HAP-1 (cell line): ENCODE results near the gene VAV2.
A peak's percentile ranks its signal among the peaks of the same experiment; 100 is the strongest.

Source experiments
- DNase-seq, 2 experiments: peaks; one replicate each; pipeline ENCODE4 v3.0.0-alpha.2; 2016 to 2020; ENCODE audit warnings: low spot score in 2 of 2
- H3K27me3 ChIP-seq: fragments of 250-450 bp; sonication (Bioruptor Pico); 2 replicates; pipeline ENCODE4 v1.5.1; 2020; ENCODE audit warnings: low read depth, mild to moderate bottlenecking, moderate library complexity
- H3K36me3 ChIP-seq: fragments of 250-450 bp; sonication (Bioruptor Pico); replicated peaks from 2 replicates; pipeline ENCODE4 v1.5.1; 2020; ENCODE audit warnings: mild to moderate bottlenecking
- H3K4me1 ChIP-seq: fragments of 250-450 bp; sonication (Bioruptor Pico); 2 replicates; pipeline ENCODE4 v1.5.1; 2020; ENCODE audit warnings: mild to moderate bottlenecking
- H3K4me3 ChIP-seq: fragments of 250-450 bp; sonication (Bioruptor Pico); 2 replicates; pipeline ENCODE4 v1.5.1; 2020; ENCODE audit warnings: mild to moderate bottlenecking, moderate library complexity
- H3K9me3 ChIP-seq: fragments of 250-450 bp; sonication (Bioruptor Pico); 2 replicates; pipeline ENCODE4 v1.5.1; 2020; ENCODE audit warnings: mild to moderate bottlenecking, moderate library complexity
- in situ Hi-C: fragments of 300-500 bp; cut with MboI; formaldehyde crosslinking; loops from 3 replicates; pipeline ENCODE4 v1.14.3; 2020; ENCODE audit warnings: low sequenced_read_pairs, inconsistent platforms, mixed read lengths

VAV2 gene

DNA sequence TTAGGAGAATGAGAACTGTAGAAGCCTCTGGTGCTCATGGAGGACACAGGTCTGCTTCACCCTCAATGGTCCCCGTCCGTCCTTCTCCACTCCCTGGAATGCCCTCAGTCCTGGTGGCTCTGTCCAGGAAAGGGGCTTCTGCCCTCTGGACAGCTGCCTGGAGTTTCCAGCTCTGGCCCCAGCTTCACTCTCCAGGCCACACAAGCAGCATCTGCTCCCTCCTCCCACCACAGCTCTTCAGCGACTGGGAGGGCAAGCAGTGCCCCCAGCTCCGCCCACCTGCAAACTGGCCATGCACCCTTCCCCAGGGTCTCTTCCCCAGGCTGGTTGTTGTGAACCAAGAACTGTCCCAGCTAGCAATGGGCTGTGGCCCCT lies 258.7 kb downstream of the VAV2 start:
- Histone ChIP-seq H3K4me1 (no peaks in the 10 kb centered on the region), H3K27me3 (peaks cover 3% of the 10 kb centered on the region; the same call in 1 of the 2 replicates), H3K36me3 (no peaks in the 10 kb centered on the region), H3K9me3 (no peaks in the 10 kb centered on the region), H3K4me3 (no peak overlapping the region)
- in situ Hi-C loops, result no loop called here
- no peak for DNase-seq

DNA sequence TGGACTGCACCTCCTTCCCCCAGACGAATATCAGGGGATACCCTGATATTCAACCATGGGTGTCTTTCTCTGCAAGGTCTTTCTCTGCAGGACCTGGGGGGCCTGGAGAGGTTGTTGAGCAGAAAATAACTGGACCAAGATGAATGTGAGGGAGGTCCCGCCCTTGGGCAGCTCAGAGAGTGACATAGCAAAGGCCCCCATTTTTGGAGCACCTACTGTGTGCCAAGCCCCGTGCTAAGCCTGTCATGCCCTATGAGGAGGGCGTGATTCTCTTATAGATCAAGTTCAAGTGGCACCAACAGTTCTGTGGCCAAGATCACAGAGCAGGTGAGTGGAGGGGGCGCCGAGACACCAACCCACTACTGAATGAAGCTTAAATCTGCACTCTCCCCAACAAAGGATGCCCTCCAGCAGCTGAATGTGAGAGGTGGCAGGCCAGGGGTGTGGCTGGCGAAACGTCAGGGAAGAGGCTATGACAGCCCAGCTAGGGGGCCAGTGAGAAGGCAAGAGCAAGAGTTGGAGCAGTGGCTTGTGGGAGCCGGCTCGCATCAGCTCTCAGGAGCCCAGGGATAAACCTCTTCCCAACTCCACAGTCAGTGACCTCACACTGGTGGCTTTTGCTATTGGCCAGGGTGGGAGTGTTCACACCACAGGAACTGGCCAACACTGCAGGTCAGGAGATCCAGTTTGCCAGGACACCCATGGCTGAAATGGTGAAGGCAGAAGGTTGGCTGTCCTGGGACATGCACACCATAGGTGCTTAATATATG lies 259.3 kb downstream of the VAV2 start:
- in situ Hi-C loops, result no loop called here
- Histone ChIP-seq H3K4me3 (no peak overlapping the region), H3K9me3 (no peaks in the 10 kb centered on the region), H3K36me3 (no peaks in the 10 kb centered on the region), H3K27me3 (peaks cover 3% of the 10 kb centered on the region; the same call in 1 of the 2 replicates), H3K4me1 (no peaks in the 10 kb centered on the region)
- no peak for DNase-seq

DNA sequence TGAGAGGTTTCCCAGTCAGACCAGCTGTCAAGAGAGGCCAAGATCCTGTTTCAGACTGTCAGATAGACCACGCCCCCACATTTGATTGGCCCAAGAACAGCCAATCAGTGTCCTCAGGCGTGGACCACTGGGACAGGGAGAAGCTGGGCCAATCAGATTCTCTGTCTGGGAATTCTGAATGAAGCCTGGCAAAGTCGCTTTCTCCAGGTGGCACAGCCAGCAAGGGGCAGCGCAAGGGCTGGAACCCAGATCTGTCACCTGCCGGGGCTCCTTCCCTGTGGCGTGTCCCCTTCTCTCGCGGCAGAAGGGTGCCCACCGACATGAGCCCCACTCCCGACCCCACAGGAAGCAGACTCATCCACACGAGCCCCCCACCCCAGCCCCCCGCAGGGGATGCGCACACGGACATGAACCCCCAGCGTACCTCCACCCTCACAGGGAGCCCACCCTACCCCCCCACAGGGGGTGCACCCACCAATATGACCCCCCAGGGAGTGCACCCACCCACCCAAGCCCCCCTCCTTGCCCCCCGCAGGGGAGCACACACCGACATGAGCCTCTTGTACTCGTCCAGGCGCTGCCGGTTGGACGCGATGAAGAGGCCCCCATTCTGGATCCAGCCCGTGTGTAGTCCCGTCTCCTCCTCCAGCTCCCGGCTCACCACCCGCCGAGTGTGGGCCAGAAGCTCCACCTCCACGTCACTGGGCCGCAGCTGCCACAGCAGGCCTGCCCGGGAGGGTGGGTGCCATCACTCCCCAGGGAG lies 260.1 kb downstream of the VAV2 start:
- in situ Hi-C loops, result no loop called here
- Histone ChIP-seq H3K4me3 (no peak overlapping the region), H3K36me3 (no peaks in the 10 kb centered on the region), H3K27me3 (peaks cover 3% of the 10 kb centered on the region; the same call in 1 of the 2 replicates), H3K9me3 (no peaks in the 10 kb centered on the region), H3K4me1 (no peaks in the 10 kb centered on the region)
- DNase-seq, result peak; percentile 10 to 70

DNA sequence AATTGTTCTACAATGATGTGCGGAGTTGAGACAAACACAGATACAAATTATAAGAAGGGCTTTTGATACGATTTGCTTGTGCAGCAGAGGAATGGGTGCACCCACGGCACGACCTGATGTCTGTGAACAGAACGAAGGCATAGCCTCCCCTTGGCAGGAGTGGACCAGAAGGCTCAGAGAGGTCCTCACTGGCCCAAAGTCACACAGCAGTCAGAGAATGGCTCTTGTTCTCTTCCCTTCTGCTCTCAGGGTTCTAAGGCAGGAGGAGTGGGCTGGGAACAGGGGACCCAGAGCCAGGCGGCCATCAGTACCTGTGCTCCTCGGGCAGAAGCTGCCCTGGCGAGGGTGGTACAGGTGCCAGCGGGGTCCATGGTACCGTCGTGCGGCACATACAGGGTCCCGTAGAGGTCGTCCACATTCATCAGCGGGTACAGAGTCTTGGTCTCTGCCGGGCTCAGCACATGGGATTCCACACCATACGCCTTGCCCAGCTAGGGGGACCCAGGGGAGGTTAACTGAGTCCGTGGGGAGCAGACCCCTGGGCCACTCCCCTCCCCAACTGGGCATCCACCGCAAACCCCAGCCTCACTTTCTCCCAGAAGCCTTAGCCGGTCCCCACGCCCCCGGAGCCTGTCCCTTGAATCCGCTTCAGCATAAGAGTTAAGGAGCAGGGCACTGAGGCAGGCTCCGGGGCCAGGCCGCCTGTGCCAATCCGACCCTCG lies 261.0 kb downstream of the VAV2 start:
- Histone ChIP-seq H3K4me3 (no peak overlapping the region), H3K4me1 (no peaks in the 10 kb centered on the region), H3K9me3 (no peaks in the 10 kb centered on the region), H3K27me3 (peaks cover 5% of the 10 kb centered on the region; the same call in 1 of the 2 replicates), H3K36me3 (no peaks in the 10 kb centered on the region)
- in situ Hi-C loops, result no loop called here
- DNase-seq, result no peak

DNA sequence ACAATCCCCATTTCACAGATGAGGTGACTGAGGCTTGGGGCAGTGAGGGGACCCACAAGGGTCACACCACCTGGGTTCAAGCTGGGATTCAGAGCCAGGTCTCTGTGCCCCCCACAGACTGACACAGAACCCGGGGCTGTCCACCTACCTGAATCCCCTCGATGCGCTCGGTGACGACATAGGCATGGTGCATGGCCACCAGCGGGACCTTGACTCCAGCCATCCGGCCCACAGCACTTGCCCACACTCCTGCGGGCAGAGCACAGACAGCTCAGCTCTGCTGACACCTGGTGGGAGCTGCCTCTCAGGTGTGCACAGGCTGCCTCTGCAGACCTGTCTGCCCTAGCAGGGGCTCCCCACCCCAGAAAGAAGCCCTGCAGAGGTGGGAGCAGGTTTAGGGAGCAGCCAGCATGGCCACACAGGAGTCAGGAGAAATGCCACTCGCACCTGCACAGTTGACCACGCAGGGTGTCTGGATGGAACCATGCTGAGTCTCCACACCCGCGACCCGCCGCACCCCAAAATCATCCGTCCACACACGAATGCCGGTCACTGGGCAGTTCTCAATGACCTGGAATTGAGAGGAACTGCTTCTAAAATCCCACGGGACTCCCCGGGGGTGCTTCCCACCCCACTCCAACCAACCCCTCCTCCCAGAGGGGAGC lies 262.4 kb downstream of the VAV2 start:
- no peak overlapping the region for H3K4me3 ChIP-seq
- H3K36me3 ChIP-seq, result no peaks in the 10 kb centered on the region
- peaks cover 8% of the 10 kb centered on the region; the same call in 1 of the 2 replicates for H3K27me3 ChIP-seq
- in situ Hi-C loops, result no loop called here
- no peaks in the 10 kb centered on the region for H3K9me3 ChIP-seq
- no peak for DNase-seq
- no peaks in the 10 kb centered on the region for H3K4me1 ChIP-seq

DNA sequence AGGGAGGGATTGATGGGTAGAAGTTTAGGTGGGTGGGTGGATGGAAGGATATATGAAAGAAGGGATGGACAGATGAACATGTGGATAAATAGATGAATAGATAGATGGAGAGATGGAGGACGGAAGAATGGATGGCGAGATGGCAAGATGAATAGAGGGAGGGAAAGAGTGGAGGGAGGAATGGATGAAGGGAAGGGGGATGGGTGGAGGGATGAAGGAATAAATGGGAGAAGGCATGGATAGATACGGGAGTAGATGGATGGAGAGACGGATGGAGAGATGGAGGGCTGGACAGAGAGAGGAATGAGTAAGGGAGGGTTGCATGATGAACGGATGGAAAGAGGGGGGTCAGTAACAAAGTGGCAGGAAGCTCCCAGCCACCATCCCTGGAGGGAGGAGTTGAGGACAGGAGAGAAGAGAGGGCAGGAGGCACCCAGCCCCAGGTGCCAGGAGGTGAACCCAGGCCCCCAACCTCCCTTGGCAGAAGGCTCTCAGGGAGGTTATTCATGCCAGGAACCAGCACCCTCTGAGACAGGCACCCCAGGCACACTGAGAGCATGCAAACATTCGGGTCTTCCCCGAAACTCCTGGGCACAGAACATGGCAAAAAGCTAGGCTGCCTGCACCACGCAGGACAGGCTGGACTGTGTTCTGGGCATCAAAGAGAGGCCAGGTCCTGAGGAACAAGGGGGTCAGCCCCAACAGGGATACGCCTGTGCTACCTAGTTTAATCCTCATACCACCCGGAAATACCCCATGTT lies 263.1 kb downstream of the VAV2 start:
- in situ Hi-C loops, result no loop called here
- no peaks in the 10 kb centered on the region for H3K9me3 ChIP-seq
- H3K4me3 ChIP-seq, result no peak overlapping the region
- DNase-seq, result no peak
- peaks cover 9% of the 10 kb centered on the region; the same call in 1 of the 2 replicates for H3K27me3 ChIP-seq
- no peaks in the 10 kb centered on the region for H3K4me1 ChIP-seq
- H3K36me3 ChIP-seq, result no peaks in the 10 kb centered on the region

DNA sequence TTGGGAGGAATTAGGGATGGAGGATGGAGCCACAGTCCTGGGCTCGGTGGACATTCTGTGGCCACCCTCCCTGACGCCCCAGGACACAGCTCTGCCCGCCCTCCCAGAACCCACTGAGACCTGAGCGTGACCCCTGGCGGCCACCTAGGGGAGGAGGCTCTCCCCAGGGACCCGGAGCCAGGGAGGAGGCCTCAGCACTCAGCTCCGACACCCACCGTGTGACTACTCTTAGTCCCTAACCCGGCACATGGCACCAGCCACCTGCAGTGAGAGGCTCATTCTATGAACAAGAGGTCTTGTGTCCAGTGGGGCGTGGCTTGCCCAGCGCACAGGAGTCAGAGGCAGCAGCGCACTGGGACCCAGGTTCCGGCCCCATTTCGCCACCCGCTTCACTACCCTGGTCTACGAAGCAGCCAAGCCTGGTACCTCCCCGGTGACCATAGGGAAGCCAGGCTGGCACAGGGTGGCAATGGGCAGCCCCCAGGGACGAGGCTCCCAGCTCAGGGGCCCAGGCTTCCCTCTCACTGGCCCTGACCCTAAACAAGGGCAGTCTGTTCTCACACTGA lies 264.2 kb downstream of the VAV2 start:
- in situ Hi-C loops, result no loop called here
- H3K27me3 ChIP-seq, result peaks cover 10% of the 10 kb centered on the region; the same call in 1 of the 2 replicates

DNA sequence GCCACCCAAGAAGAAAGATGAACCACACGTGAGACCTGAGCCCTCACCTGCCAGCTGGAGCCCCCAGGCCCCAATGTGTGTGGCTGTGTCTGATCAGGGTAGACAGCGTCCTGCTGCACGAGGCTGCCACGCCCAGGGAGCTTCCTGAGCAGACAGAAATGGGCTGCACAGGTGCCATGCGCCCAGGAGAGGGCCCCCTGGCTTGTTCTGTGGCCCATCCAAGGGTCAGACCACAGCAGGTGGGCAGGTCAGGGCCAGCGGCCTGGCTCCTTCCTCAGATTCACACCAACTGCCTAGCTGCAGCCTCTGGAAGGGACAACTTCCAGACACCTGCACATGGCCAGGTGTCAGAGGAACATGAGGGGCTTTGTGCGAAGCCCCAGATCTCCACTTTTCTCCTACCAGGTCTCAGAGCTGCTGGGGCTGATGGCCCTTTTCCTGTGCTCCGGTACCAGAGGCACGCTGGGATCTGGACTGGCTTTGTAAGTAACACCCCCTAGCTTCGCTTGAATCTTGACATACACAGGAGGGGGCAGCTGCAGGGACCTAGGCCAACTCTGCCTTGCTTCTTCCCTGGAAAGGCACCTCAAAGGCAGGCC lies 264.7 kb downstream of the VAV2 start:
- DNase-seq, result peak in 1 of 2 experiments; percentile 24
- Histone ChIP-seq H3K4me3 (no peak overlapping the region), H3K36me3 (no peaks in the 10 kb centered on the region), H3K9me3 (no peaks in the 10 kb centered on the region), H3K4me1 (no peaks in the 10 kb centered on the region), H3K27me3 (peaks cover 10% of the 10 kb centered on the region; the same call in 1 of the 2 replicates)
- in situ Hi-C loops, result no loop called here

More for the DNA sequence above, 264.2 kb downstream of the VAV2 start:
- Histone ChIP-seq H3K9me3 (no peaks in the 10 kb centered on the region), H3K36me3 (no peaks in the 10 kb centered on the region), H3K4me1 (no peaks in the 10 kb centered on the region), H3K4me3 (no peak overlapping the region)
- DNase-seq, result no peak

DNA sequence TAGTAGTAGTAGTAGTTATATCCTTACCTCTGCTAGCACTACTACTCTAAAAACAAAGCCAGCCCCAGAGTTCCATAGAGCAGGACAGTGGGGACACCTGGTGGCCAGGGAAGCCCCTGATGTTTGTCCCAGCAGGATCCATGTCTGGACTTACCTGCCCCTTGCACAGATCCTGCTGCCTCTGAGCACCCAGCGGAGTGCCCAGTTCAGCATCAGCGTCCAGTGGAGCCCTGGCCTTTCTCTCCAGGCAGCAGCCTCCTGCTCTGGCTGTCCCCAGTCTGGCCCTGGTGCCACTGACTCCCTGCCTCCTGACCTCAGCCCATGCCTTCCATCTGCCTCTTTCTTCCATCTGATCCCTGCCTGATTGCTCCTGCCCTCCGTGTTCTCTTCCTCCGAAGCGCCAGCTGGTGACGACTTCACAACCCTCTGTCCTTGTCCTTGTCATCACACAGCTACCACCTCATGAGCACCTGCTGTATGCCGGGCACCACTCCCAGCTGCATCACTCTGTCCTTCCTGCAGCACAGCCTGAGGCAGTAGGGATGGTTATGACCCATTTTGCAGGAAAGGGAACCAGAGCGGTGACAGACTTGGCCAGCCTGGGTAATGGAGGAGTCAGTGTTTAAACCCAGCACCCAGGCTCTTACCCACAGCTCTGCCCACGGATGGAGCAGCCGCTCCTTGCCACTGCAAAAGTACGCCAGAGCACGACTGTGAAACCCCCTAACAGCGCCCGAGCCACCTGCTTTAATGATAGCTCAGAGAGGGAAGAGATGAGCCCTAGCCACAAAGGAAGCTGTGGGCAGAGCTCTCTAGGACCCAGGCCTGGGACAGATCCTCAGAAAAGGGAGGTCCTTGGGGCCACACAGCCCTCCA lies 265.5 kb downstream of the VAV2 start:
- H3K4me1 ChIP-seq, result no peaks in the 10 kb centered on the region
- peaks cover 10% of the 10 kb centered on the region; the same call in 1 of the 2 replicates for H3K27me3 ChIP-seq
- H3K9me3 ChIP-seq, result no peaks in the 10 kb centered on the region
- DNase-seq, result peak; percentile 11 to 61
- H3K4me3 ChIP-seq, result no peak overlapping the region
- no peaks in the 10 kb centered on the region for H3K36me3 ChIP-seq
- in situ Hi-C loops, result no loop called here

DNA sequence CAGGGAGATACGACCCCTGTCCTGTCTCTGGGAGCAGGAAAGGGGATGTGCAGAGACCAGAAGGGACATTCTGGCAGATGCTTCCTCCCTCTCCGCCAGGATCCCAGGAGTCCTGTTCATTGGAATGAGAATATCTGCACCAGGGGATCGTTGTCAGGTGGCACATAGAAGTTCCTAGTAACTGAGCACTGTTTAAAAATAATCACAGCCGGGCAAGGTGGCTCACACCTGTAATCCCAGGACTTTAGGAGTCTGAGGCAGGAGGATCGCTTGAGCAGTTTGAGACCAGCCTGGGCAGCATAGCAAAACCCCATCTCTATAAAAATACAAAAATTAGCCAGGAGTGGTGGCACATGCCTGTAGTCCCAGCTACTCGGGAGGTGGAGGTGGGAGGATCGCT lies 266.2 kb downstream of the VAV2 start:
- Histone ChIP-seq H3K4me1 (no peaks in the 10 kb centered on the region), H3K9me3 (no peaks in the 10 kb centered on the region), H3K27me3 (peaks cover 10% of the 10 kb centered on the region; the same call in 1 of the 2 replicates), H3K4me3 (no peak overlapping the region), H3K36me3 (no peaks in the 10 kb centered on the region)
- no peak for DNase-seq
- in situ Hi-C loops, result no loop called here

DNA sequence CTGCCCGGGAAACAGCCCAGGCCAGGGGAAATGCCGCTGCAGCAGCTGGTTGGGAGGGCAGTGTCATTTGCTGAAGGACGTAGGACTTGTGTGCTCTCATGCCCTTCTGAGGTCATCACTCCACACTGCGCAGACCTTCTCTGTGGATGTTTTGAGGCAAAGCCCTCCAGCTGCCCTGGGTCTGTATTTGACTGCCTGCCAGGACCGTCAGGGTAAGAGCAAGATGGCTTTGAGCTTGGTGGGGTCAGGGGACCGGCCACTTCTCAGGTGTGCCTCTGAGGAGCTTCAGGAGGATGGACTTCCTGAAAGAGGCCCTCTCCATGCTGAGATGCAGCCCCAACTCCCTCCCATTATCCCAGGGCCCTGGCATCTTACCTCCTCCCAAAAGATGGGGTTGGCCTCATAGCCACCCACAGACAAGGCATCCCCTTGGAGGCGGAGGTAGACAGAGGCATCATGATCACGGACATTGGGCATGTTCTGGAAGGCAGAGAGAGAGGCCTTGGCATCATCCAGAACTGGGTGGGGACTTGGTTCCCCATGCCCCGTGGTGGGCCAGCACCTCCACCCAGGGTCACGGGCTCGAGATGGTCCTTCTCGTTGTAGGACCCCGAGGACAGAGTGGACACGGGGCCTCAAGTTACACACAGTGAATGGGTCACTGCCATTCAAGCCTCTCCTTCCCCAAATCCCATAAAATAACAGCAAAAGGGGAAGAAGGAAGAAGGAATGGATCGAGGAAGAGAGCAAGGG lies 273.4 kb downstream of the VAV2 start:
- no peak overlapping the region for H3K4me3 ChIP-seq
- DNase-seq, result no peak
- H3K4me1 ChIP-seq, result no peaks in the 10 kb centered on the region
- in situ Hi-C loops, result no loop called here
- no peaks in the 10 kb centered on the region for H3K36me3 ChIP-seq
- peaks cover 2% of the 10 kb centered on the region; the same call in 1 of the 2 replicates for H3K27me3 ChIP-seq
- no peaks in the 10 kb centered on the region for H3K9me3 ChIP-seq
